HG03175 (cell line): ENCODE results near the gene EHMT1.
"Not testable (repeated sequence)": the region's sequence is repeated elsewhere in the genome, so short reads cannot be mapped to it uniquely, and the experiment has no call there.

Source experiments
- ATAC-seq: cut with Tn5 transposase; IDR thresholded peaks from one replicate; pipeline ENCODE4 v1.9.1; 2021; ENCODE audit warnings: mild to moderate bottlenecking, moderate library complexity; ENCODE audit not compliant: unreplicated experiment

The EHMT1 gene

GRCh38 chr9:137880160-137880975 is 261.6 kb downstream of the EHMT1 start:
- no peak for ATAC-seq

- ATAC-seq, result no peak
Measured at GRCh38 chr9:137880976-137881530, 262.2 kb downstream of the EHMT1 start.

- ATAC-seq, result no peak
Measured at GRCh38 chr9:137881591-137882505, 263.0 kb downstream of the EHMT1 start.

GRCh38 chr9:137882506-137882821 is 263.7 kb downstream of the EHMT1 start:
- no peak for ATAC-seq

GRCh38 chr9:137883977-137884376 is 265.2 kb downstream of the EHMT1 start:
- ATAC-seq, result not testable (repeated sequence)

- not testable (repeated sequence) for ATAC-seq
Measured at GRCh38 chr9:137884547-137884946, 265.7 kb downstream of the EHMT1 start.

- not testable (repeated sequence) for ATAC-seq
Measured at GRCh38 chr9:137885121-137885520, 266.3 kb downstream of the EHMT1 start.
